PC-3 (cell line): ENCODE measurements around the gene KHDC4. TPM values are rescaled to one million over a fixed set of nuclear protein-coding genes. Genes with fewer than 3 reads are reported as not detected.

Experiments
- ATAC-seq: fragments of 200-7000 bp; cut with Tn5 transposase; 2 replicates; pipeline ENCODE4 v1.9.1; 2020; ENCODE audit warnings: mild to moderate bottlenecking, moderate library complexity
- BruUV-seq: library from RNA; stranded (reverse); fragments of 400-500 nt; replicated peaks from 2 replicates; lab custom pipeline; 2021; lab: Mats Ljungman, UMichigan
- CTCF ChIA-PET: fragments of 300-600 bp; sonication (Branson Sonifier 250); formaldehyde crosslinking; loops from one replicate; lab custom pipeline; 2022; ENCODE audit warnings: antibody characterized with exemption; lab: Charles Lee
- POLR2A ChIA-PET: fragments of 300-600 bp; sonication (Branson Sonifier 250); formaldehyde crosslinking; loops from one replicate; lab custom pipeline; 2022; ENCODE audit warnings: antibody characterized with exemption; ENCODE audit not compliant: unreplicated experiment; lab: Charles Lee
- DNase-seq: peaks from one replicate; pipeline ENCODE4 v3.0.0-alpha.2; 2015
- H2AFZ ChIP-seq: fragments of 300-600 bp; sonication (generic); 2 replicates; pipeline ENCODE4 v1.6.0; 2016; ENCODE audit warnings: antibody characterized with exemption, low read length
- H3F3A ChIP-seq: fragments of 300-600 bp; sonication (generic); one replicate; pipeline ENCODE4 v1.6.0; 2017; ENCODE audit warnings: antibody characterized with exemption, low read length, control low read depth, mild to moderate bottlenecking; ENCODE audit not compliant: unreplicated experiment
- H3K27ac ChIP-seq: fragments of 300-600 bp; sonication (generic); 2 replicates; pipeline ENCODE4 v1.5.1; 2016; ENCODE audit warnings: mild to moderate bottlenecking, low read length
- H3K27me3 ChIP-seq: fragments of 300-600 bp; sonication (generic); 2 replicates; pipeline ENCODE4 v1.6.1; 2016; ENCODE audit warnings: low read length, mixed read lengths
- H3K36me3 ChIP-seq: fragments of 300-600 bp; sonication (generic); 2 replicates; pipeline ENCODE4 v1.6.1; 2016; ENCODE audit warnings: low read depth, mixed run types, low read length, mixed read lengths
- H3K4me1 ChIP-seq: fragments of 300-600 bp; sonication (generic); 2 replicates; pipeline ENCODE4 v1.5.1; 2016; ENCODE audit warnings: low read length; ENCODE audit not compliant: insufficient read depth
- H3K4me2 ChIP-seq: fragments of 300-600 bp; sonication (generic); 2 replicates; pipeline ENCODE4 v1.6.0; 2016; ENCODE audit warnings: low read length
- H3K4me3 ChIP-seq: fragments of 300-600 bp; sonication (generic); 2 replicates; pipeline ENCODE4 v1.5.1; 2016; ENCODE audit warnings: mild to moderate bottlenecking, low read length, mixed read lengths
- H3K79me2 ChIP-seq: fragments of 300-600 bp; sonication (generic); 2 replicates; pipeline ENCODE4 v1.6.1; 2017; ENCODE audit warnings: low read length, mixed read lengths
- H3K9ac ChIP-seq: fragments of 300-600 bp; sonication (generic); 2 replicates; pipeline ENCODE4 v1.6.0; 2016; ENCODE audit warnings: mild to moderate bottlenecking, low read length
- H3K9me2 ChIP-seq: fragments of 300-600 bp; sonication (generic); replicated peaks from 2 replicates; pipeline ENCODE4 v1.6.1; 2016; ENCODE audit warnings: mixed run types, low read length, mixed read lengths
- H3K9me3 ChIP-seq: fragments of 300-600 bp; sonication (generic); 2 replicates; pipeline ENCODE4 v1.6.1; 2016; ENCODE audit warnings: low read length, mixed read lengths
- H4K20me1 ChIP-seq: fragments of 300-600 bp; sonication (generic); 2 replicates; pipeline ENCODE4 v1.6.1; 2016; ENCODE audit warnings: low read length, mixed read lengths
- EZH2 ChIP-seq: fragments of 300-600 bp; sonication (generic); IDR thresholded peaks from one replicate; pipeline ENCODE4 v1.6.1; 2017; ENCODE audit warnings: antibody characterized with exemption, mild to moderate bottlenecking, low read length; ENCODE audit not compliant: unreplicated experiment
- EZH2phosphoT487 ChIP-seq: fragments of 300-600 bp; sonication (generic); IDR thresholded peaks from 2 replicates; pipeline ENCODE4 v1.6.1; 2018; ENCODE audit warnings: mild to moderate bottlenecking, antibody characterized with exemption, low read length, borderline replicate concordance
- intact Hi-C: fragments of 100-400 bp; cut with micrococcal nuclease; formaldehyde crosslinking; loops from 2 replicates; pipeline ENCODE4 v1.9.0; 2023
- total RNA-seq: library from RNA; depleted of rRNA; stranded (reverse); fragments of >200 nt; gene quantifications from 2 replicates; pipeline ENCODE4 v1.2.3, GENCODE V29; 2014
- TF ChIP-seq, protein P1 (sequence below): fragments of 300-600 bp; sonication (generic); conservative IDR thresholded peaks from 2 replicates; pipeline ENCODE4 v1.5.1; 2017; ENCODE audit warnings: antibody characterized with exemption, low read depth, mild to moderate bottlenecking, low read length

Gene KHDC4
- total RNA-seq, 1 experiment from 2014 or later: 63.4 TPM

DNA sequence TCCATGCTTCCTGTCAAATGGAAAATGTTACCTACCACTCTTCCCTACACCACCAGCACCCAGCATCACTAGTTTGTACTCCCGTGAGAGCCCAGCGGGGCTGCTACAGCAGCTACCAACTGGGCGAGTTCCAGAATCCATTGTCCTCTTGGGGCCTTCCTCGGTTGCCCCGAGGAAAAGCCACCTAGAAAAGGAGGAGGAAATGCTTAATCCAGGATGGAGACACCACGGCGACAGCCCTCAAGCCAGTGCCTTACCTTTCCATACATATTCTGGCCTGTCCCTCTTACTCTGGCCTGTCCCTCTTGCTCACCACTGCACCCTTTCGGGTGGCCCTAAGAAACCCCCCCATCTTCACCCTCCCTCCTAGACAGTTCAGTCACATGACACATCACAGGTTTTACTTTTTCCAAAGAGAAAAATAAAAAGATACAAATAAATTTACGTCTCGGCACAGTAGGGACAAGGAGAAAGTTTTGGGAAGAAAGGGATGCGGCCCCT lies 23.5 kb downstream of the KHDC4 start:
- Histone ChIP-seq H3K9me3 (no peaks in the 10 kb centered on the region), H3K4me1 (peaks cover 32% of the 10 kb centered on the region), H2AFZ (peak overlapping the region; percentile 74), H3K9me2 (no peaks in the 10 kb centered on the region), H3F3A (peaks cover 32% of the 10 kb centered on the region), H3K4me2 (peak overlapping the region; percentile 93), H3K4me3 (peak overlapping the region; percentile 83), H3K27me3 (no peaks in the 10 kb centered on the region), H3K27ac (peak overlapping the region; percentile 76), H3K9ac (peak overlapping the region; percentile 68), H4K20me1 (no peaks in the 10 kb centered on the region), H3K79me2 (peaks cover 19% of the 10 kb centered on the region), H3K36me3 (peaks cover 44% of the 10 kb centered on the region)
- peak; percentile 41 for DNase-seq
- no peak for TF ChIP-seq EZH2phosphoT487
- TF ChIP-seq EZH2: no peak
- TF ChIP-seq, protein P1, sequence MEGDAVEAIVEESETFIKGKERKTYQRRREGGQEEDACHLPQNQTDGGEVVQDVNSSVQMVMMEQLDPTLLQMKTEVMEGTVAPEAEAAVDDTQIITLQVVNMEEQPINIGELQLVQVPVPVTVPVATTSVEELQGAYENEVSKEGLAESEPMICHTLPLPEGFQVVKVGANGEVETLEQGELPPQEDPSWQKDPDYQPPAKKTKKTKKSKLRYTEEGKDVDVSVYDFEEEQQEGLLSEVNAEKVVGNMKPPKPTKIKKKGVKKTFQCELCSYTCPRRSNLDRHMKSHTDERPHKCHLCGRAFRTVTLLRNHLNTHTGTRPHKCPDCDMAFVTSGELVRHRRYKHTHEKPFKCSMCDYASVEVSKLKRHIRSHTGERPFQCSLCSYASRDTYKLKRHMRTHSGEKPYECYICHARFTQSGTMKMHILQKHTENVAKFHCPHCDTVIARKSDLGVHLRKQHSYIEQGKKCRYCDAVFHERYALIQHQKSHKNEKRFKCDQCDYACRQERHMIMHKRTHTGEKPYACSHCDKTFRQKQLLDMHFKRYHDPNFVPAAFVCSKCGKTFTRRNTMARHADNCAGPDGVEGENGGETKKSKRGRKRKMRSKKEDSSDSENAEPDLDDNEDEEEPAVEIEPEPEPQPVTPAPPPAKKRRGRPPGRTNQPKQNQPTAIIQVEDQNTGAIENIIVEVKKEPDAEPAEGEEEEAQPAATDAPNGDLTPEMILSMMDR: no peak
- CTCF ChIA-PET: interaction anchor here (0.5 kb wide), 1 partner anchor 27 kb away, joined by 3 read pairs; no protein-coding TSS in a partner anchor
- ATAC-seq: peak; percentile 57
- POLR2A ChIA-PET: no interaction called here
- intact Hi-C loops: loop anchor here (5.0 kb wide), 1 partner anchor 53 kb away; the partner anchor contains the start of genes GON4L and SYT11
- BruUV-seq: TSS peak; percentile 54

DNA sequence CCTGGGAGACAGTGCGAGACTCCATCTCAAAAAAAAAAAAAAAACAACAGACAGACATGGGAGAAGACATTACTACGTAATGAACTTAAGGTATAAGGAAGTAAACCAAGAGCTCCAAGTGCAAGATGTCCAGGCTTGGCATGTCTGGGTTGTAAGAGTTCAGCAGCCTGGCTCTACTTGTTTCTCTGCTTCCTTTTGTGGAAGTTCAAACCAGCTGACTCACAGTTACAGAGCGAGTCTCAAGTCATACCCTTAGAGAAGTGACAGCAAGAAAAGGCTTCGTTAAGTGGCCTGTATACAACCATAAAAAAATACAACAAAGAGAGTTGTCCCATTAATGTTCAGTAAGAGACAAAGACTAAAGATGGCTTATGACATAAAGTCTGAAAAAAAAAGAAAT lies 24.3 kb downstream of the KHDC4 start:
- no peaks in the 10 kb centered on the region for H3K9me3 ChIP-seq
- H3K9me2 ChIP-seq: no peaks in the 10 kb centered on the region
- ChIA-PET CTCF (interaction anchor here (0.5 kb wide), 1 partner anchor 28 kb away, joined by 3 read pairs; no protein-coding TSS in a partner anchor), POLR2A (interaction anchor here (0.9 kb wide), 1 partner anchor 16 kb away, joined by 5 read pairs; no protein-coding TSS in a partner anchor)
- ATAC-seq (0 out of 2 replicates have a peak, but pooled peaks have one; percentile 10), DNase-seq (peak; percentile 76)
- intact Hi-C loops: loop anchor here (5.0 kb wide), 1 partner anchor 53 kb away; the partner anchor contains the start of genes GON4L and SYT11
- peaks cover 19% of the 10 kb centered on the region for H3K79me2 ChIP-seq
- peak overlapping the region; percentile 83 for H3K4me3 ChIP-seq
- peak overlapping the region; percentile 93 for H3K4me2 ChIP-seq
- H3K27ac ChIP-seq: peak overlapping the region; percentile 76
- H4K20me1 ChIP-seq: no peaks in the 10 kb centered on the region
- TF ChIP-seq, protein P1: no peak
- TF ChIP-seq EZH2: no peak
- no peak for TF ChIP-seq EZH2phosphoT487
- H3K4me1 ChIP-seq: peaks cover 32% of the 10 kb centered on the region
- no TSS peak for BruUV-seq
- H3K9ac ChIP-seq: no peak overlapping the region
- peaks cover 31% of the 10 kb centered on the region for H3F3A ChIP-seq
- H3K36me3 ChIP-seq: peaks cover 42% of the 10 kb centered on the region
- H2AFZ ChIP-seq: no peak overlapping the region
- H3K27me3 ChIP-seq: no peaks in the 10 kb centered on the region

DNA sequence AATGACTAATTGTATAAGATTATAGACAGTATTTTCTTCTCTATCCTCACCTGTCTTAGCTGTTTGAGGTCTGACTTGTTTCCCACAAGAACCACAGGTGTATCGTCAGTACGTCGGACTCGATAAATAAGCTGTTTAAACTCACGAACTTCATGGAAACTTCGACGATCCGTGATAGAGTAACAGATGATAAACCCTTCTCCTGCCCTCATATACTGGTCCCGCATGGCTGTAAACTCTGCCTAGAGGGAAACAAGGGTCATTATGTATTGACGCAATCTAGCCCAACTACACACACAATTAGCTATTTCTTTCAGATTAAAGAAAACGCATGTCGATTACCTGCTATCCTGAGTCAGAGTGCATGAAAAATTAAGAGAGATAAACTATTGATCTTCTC lies 30.0 kb downstream of the KHDC4 start:
- Histone ChIP-seq H3K4me3 (no peak overlapping the region), H3K79me2 (peaks cover 4% of the 10 kb centered on the region; the same call in 1 of the 2 replicates), H3K36me3 (peaks cover 54% of the 10 kb centered on the region), H3K9ac (no peak overlapping the region), H3K4me1 (no peaks in the 10 kb centered on the region), H3K27me3 (no peaks in the 10 kb centered on the region), H3K27ac (no peak overlapping the region), H3F3A (no peaks in the 10 kb centered on the region), H3K9me2 (no peaks in the 10 kb centered on the region), H3K4me2 (no peak overlapping the region), H4K20me1 (no peaks in the 10 kb centered on the region), H3K9me3 (no peaks in the 10 kb centered on the region), H2AFZ (no peak overlapping the region)
- no peak for TF ChIP-seq EZH2
- TF ChIP-seq, protein P1: no peak
- TF ChIP-seq EZH2phosphoT487: no peak
- no peak for DNase-seq
- intact Hi-C loops: no loop called here
- no peak for ATAC-seq
- ChIA-PET POLR2A (no interaction called here), CTCF (no interaction called here)
- no TSS peak for BruUV-seq
